Stimulated activated CD4-positive, alpha-beta T cell treated with anti-CD3 and anti-CD28 coated beads, Interleukin-2, amount 100 ng/mL, for 4 hours (primary cell): Measurements from ENCODE around the gene SCRN2.

ENCODE experiments used
- DNase-seq: peaks from one replicate; pipeline ENCODE4 v3.0.0-alpha.2; 2020; ENCODE audit warnings: low read depth

Gene SCRN2

DNA sequence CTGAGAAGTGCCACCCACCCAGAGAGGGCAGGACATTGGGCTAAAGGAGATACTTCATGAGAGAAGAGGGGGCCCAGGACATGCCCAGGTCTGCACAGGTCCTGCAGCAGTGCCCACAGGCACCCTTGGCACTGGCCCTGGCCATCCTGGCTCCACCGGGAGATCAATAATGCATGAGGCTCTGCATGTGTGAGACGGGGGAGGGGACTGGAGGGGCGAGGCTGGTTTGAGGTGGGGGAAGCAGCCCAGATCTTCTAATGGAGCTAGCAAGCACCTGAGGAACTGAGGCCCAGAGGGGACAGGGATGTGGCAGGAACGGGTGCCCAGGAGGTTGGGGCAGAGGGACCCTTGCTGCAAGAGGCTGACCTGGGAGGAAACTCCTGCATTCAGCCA lies 20.0 kb downstream of the SCRN2 start:
- no peak for DNase-seq

DNA sequence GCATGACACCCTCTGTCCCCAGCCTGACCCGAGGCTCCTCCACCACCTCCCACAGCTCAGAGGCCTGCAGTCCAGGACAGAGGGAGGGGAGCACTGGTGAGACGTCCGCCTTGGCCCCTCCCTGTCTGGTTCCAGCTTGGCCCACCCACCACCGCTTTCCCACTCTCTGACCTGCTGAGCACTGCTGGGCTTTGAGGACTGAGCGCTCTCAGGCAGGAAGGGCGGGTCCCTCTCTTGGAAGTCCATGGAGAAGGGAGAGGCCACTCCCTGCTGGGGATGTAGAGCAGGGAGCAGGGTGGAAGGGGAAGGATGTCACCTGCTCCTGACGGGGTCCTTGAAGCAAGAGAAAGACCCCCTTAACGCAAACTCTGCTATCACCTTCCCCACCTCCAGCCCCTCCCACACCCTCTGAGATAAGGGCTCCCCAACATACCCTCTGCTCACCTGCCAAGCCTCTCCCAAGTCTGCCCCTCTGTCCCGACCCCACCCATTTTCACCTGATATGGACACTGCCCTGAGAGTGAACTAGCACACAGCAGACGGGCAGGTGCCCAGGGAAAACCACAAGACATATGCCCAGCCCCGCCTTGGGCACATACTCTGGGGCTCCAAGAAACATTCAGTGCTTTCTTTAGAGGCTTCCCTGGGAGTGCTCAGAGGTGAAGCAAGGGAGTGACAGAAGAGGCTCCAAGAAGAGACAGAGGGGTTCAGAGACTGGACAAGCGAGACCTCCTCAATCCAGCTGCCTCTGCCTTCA lies 20.9 kb downstream of the SCRN2 start:
- DNase-seq: no peak

DNA sequence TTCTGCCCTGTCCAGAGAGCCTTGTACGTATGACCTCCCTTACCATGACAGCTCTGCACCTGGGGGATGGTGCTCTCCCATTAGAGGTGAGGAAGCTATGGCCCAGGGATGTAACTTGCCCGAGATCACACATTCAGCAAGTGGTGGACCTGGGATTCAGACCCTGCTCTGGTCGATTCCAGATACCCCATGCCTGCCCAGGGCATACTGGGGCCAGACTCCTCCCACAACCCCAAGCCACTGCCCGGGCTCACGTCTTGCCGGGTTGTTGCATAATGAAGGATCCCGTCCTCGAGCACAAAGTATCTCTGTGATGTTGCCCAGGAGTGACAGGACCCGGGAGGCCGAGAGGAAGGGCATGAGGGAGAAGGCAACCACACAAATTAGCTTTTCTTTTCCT lies 21.6 kb downstream of the SCRN2 start:
- no peak for DNase-seq

DNA sequence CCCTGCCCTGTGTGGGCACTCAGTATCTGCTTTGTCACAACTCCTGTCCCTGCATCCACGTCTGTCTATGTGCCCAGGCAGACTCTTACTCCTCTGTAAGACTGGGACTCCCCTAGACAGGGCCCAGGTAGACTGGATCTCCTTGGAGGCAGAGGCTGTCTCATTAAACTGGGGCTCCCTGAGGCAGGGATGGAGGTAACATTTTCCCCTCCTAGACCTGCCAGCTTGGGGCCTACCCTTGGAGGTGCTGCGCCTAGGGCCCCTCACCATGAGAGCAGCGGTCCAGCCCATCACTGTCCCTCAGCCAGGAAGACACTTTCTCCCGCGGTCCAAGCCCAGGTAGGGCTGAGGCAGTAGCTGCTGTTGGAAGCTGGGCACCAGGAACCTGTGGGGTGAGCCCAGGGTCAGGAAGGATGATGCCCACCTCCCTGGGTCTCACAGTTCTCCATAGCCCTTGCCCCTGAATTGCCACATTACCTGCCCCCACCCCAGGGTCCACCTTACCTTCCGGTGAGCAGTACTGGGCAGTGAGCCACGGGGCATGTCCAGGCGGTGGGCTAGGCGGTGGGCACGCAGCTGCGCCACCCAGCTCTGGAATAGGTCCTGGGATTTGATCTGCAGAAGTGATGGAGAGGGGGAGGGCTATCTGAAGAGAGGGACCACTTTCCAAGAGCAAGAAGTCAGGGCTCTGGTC lies 22.9 kb downstream of the SCRN2 start:
- no peak for DNase-seq

DNA sequence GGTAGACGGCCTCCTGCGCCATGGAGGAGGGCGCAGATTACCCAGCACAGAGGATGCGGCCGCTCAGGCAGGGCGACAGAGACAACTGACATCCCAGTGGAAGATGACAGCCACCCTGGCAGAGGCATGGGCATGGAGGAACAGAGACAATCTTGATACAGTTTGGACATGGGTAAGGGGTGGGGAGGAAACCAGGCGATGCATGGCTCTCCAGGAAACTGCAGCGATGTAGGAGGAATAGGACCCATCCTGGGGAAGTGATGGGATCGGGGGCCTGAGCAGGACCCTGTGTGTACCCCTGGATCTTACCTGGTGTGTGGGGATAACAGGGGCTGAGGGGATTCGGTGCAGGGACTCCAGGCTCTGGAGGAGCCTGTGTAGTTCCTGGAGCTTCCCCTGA lies 24.1 kb downstream of the SCRN2 start:
- DNase-seq: no peak

DNA sequence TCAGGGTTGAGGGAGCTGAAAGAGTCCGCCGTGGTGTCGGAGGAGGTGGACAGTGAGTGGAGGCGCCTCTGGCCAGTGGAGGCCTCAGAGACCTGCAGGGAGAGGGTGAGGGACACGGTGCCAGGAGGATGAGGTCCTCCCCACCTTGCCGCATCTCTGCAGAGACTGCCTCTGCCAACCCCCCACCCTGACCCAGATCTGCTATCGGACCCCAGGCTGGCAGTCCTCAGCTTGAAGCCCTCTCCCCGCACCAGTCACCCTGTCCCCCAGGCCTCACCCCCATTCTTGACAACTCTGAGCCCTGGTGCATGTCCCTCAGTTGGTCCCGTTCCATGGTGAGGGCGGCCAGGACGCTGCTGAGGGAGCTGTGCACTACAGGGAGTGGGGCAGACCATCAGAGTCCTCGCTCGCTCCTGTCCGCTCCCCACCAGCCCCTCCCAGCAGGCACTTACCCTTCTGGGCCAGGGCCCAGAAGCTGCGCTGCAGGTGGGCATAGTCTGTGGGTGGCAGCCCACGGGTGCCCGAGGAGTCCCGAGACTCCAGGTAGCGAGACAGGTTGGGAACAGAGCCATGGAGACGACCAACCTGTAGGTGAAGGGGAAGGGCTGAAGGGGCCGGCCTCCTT lies 24.9 kb downstream of the SCRN2 start:
- DNase-seq: no peak

DNA sequence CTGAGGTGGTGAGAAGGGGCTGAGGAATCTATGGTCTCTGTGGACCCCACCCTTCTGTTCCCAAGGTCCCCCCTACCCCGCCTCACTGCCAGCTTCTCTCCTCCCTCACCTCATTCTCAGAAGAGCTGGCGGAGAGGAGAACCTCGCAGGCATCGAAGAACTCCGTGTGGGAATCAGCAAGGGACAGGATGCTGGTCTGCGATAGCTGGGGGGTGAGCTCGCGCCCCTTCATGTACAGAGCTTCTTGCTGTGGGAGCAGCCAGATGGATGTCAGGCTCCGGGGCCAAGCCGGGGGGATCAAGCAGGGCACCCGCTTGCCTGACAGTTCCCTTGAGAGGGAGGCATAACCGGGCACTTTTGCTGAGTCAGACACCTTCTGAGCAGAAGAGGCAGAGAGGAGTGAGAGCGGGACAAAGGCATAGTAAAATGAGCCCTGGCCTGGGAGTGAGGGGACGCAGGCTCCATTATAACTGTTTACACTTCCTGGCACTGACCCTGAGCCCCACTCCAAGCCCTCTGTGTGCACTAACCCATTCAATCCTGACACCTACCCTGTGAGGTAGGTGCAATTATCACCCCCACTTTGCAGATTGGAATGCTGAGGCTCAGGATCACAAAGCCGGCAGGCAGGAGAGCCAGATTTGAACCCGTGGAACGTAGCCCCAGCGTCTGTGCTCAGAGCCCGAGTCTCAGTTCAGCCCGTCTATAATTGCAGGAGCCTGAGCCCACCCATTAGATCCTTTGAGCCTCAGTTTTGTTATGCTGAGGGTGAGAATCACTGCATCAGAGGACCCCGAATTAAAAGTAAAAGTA lies 25.8 kb downstream of the SCRN2 start:
- no peak for DNase-seq

DNA sequence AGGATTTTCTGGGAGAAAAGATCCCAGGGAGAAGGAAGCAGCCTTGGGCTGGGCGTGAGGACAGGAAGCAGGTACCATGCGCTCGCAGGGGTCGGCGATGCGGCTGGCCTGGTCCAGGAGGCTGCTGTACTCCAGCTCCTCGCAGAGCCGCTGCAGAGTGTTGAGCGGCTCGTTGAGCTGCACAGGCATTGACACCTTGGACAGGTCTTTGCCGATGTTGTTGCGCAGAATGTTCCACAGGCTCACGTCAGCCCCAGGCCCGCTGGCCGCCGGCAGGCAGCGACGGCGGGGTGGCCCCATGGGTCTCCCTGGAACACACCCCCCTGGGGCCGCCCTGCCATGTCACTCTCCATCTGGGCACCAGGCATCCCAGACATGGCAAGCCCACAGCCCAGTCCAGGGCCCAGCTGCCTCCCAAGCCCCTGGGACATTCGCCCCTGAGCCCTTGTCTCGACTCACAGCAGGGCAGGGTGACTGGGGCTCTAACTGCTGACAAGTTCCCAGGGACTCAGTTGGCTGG lies 27.5 kb downstream of the SCRN2 start:
- DNase-seq: no peak

DNA sequence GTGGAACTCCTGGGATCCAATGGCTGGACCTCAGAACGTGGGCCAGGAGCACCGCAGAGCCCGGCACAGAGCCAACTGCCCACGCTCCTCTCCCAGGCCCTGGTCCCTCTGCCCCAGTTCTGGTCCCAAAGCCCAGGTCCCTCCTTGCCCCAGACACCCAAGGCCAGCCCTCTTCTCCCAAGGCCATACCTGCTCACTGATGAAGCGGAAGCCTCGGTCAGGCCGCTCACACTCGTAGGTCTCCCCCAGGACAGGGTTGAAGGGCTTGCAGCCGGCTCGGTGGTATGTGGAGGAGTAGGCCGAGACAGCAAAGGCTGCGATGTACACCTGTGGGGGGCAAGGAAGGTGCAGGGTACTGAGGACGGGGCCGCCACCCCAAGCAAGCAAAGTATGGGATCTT lies 28.0 kb downstream of the SCRN2 start:
- no peak for DNase-seq

DNA sequence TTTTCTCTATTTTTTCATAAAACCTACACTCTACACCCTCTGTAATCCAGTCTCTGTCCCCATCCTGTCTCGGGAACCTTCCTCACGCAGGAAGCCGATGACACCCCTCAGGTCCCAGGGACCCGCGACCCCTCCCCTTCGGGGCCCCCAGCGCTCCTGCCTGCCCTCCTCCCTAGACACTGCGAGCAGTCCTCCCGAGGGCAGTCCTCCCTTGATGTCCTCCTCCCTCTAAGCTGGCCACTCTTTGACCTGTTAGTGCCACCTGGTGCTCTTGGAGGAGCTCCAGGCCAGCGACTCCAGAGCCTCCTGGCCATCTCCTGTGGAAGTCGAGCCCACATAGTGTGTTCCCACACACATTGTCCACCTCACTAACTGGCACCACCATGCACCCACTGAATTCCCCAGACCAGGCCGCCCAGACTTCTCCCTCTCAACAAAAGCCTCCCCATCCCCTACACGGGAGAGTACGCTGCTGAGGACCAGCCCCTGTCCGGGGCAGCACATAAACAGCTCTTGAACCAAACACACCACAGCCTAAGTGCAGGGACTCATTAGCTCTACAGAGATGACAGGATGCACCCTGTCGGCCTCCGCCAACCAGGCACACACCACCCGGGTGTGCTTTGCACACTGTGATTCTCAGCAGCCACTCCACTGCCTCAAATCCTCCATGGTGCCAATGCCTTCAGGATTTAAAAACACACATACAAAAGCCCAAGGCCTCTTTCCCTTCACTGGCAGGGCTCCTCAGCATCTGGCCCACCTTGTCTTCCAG lies 28.7 kb downstream of the SCRN2 start:
- DNase-seq: no peak

DNA sequence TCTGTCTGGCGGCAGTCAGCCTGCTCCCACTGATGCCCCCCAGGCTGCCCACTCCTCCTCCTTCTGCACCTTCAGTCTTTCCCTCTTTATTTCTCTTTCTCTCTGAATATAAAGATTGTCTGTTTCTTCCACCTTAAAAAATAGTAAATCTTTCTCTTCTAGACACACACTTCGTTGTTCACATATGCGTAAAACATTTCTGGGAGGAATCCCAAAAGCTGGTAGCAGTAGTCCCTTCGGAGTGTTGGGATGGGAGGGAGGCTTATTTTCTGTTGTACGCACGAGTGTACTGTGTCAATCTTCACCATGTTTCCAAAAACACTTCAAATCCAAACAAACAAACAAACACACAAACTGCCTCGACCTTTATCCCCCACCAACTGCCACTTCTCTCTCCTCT lies 29.4 kb downstream of the SCRN2 start:
- DNase-seq: no peak

DNA sequence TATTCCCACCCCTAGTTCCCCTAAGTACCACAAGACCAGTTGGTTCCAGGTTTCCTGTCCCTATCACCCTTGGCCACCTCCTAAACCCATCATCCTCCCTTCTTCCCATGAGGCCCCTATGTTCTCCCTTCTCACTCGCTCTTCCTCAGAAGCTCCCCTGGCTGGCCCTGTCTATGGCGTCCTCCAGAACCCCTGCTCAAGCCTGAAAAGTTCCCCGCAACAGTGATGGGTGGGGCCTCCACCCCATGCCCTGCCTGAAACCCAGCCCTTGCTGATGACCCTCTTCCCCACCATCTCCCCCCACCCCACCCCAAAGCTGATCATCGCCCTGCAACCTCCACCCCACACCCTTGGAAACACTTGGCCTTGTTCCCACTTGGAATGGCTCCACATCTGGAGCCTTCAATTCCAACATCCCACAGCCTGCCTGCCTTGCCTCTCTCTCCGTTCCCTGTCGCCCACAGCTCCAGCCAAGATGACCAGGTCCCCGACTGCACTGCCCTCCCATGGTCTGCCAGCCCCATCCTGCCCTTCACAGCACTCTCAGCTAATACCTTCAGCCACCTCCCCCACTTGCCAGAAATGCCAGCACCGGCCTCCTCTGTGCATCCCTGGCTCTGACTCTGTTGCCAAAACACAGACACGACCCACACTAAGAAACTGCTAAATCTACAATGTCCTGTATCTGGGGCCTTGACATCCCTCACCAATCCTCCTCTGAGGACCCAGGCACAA lies 30.0 kb downstream of the SCRN2 start:
- no peak for DNase-seq

DNA sequence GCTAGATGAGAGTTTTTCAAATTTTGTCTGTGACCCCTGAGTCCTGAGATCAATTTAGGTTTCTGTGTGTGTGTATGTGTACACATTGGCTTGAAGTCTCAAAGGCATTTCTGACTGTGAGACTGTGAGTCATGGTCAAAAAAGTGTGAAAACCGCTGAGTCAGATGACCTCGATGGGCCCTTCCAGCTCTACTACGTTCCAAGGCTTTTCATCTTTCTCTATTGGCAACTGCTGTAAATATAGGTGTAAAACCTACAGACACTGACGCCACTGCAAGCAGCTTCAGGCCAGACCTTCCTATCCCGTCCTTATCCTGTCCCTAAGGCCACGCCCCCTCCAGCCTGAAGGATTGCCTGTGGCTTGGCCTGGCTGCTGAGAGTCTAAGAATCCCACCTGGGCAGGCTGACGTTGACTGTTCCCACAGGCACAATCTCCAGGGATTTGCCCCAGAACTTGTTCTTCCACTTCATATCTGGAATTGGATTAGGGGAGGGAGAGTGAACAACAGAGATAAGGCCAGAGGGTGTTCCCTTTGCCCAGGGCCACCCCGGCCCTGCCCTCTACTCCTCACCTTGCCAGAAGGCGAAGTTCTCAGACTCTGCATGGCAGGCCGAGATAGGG lies 30.8 kb downstream of the SCRN2 start:
- no peak for DNase-seq

DNA sequence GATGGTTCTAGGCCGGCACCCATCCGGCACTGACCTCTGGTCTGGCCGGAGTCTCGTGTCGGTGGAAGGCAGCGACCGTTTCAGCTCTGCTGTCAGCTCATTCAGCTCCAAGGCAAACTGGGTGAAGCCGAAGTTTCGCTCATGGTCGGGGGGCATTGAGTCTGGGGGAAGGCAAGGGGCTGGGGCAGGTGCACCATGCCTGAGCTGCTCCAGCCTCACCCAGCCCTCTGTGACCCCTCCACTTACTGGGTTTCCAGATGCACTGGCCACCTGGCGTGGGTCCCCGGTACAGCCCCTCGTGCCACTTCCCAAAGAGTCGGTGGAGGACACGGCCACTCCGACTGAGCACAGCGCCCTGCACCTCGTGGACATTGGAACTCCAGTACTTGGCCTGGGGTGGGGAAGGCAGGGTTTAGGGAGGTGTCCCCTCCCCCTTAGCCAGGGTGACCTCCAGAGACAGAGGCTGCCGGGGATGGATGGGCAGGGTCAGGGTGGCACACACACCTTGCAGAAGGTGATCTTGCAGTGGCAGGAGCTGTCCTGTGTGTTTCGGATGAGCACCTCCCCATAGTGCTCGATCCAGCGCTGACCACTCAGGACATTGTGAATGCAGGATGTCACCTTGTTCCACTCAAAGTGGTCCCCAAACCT lies 32.1 kb downstream of the SCRN2 start:
- DNase-seq: no peak

DNA sequence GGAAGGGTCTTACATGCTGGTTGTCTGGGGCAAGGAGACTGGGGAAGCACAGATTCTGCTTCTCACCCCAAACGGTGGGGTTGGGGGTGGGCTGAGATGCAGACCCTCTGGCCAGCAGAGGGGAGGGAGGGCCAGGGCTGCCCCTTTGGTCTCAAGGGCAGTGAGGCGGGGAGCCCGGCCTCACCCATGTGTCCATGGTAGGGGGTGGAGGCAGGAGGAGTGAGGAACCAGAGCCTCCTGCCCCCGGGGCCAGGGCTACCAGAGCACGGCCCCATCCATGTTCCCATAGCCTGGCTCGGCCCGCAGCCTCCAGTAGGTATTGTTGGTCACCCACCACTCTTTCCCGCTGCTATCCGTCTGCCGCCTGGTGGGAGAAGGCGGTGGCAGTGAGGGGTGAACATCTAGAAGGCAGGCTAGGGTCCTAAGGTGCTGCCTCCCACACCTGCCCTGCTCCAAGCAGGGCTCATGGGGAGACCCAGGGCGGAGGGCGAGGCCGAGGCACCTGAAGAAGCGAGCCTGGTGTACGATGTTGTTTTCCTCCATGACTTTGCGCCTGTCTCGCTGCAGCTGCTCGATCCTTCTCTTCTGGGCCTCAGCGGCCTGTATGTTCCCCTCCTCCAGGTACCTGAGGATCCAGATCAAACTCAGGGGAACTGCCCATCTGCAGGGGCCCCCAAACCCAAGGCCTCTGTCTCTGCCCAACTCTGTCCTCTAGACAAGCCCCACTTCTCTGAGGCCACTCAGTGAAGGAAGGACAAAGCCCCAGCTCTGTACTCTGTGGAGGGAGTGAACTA lies 32.8 kb downstream of the SCRN2 start:
- no peak for DNase-seq

DNA sequence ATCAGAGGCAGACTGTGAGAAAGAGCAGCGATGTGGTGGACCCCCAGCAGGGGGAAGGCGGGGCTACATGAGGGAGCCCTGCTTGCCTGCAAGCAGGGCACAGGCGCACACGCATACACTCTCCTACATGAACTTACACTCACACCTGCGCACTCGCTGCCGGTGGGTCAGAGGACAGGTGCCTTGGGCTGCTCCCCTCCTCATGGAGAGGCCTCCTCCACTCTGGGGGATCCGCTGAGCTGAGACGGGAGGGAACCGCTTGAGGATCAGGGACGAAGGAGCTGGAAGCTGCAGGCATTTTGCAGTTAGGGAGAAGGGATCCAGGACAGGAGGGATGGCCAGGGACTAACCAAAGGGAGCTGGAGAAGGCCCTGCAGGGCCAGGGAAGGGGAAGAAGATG lies 33.7 kb downstream of the SCRN2 start:
- no peak for DNase-seq

DNA sequence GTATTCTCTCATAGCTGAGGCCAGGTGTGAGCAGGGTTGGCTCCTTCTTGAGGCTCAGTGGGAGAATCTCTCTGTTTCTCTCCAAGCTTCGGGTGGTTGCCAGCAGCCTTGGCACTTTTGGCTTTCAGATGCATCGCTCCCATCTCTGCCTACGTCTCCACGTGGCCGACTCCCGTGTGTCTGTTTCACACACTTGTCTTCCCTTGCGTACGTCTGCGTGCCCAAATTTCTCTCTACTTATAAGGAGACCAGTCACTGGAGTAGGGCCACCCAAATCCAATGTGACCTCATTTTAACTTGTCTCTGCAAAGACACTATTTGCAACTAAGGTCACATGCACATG lies 34.2 kb downstream of the SCRN2 start:
- no peak for DNase-seq

DNA sequence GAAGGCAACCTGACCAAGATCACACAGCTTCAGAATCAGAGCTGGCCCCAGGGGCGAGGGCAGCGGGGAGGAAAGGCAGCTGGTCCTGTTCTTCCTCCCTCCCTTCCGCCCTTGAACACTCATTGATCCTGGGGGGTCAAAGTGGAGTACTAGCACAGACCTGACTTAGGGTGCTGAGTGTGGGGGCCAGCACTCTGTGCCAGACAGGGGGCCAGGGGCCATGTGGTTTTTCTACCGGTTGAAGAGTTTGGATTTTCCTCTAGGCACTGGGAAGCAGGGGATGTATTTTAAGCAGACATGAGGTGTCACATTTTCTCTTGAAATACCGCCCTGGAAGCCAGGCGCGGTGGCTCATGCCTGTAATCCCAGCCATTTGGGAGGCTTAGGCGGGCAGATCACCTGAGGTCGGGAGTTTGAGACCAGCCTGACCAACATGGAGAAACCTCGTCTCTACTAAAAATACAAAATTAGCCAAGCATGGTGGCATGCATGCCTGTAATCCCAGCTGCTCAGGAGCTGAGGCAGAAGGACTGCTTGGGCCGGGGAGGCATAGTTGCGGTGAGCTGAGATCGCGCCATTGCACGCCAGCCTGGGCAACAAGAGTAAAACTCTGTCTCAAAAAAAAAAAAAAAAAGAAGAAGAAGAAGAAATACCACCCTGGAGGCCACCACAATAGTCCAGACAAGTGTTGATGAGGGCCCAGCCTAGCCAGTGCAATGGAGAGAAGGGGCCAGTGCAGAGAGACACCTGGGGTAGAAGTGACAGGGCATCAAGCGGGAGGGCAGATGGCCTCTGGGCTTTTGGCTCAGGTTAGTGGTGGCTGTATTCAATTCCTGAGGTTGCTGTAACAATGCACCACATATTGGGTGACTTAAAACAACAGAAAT lies 34.8 kb downstream of the SCRN2 start:
- no peak for DNase-seq
